ENCODE measurements around the gene JARID2.

JARID2 gene

DNA sequence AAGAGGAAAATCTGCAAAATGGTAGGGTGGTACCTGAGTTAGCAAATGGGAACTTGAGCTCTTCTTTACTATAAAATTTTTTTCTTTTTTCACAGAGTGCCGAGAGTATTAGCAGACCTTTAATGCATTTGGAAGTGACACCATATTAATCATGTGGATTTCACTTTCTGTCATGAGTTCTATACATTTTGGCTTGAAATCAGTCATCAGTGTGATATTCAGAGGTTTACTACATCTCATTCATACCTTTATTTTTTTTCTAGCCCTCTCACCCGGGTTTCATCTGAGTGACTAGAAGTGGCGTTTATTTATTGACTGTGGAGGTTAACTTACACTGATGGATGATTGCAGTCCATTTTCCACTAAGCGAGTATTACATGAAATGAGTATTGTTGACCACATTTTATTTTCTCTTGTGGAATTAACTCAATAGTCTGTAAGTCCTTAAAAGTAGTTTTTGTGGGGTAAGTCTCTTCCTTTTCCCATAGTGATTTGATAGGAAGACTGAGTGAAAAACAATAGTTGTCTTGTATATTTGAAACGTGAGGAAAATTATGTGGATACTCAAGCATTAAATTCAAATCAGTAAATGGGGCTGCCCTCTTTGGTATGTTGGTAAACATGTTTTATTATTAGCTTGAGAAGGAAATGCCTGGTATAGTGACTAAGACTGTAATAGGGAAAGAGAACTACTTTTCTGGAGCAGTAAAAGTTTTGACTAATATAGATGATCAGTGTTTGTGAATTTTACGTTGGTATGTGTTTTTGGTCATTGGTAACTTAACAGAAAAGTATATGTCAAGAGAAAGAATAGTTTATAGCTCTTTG, 55.5 kb downstream of the JARID2 start:
- Histone ChIP-seq H3K4me2 (ENCODE audit: low read length, poor library complexity, severe bottlenecking) (no peak overlapping the region), H2AFZ (ENCODE audit: low read depth, low read length) (no peak overlapping the region), H3K14ac (ENCODE audit: low read length in 2 of 2) (no peak overlapping the region), H2BK120ac (ENCODE audit: low read depth, low read length) (no peak overlapping the region), H3K9me3 (ENCODE audit: control insufficient read depth, low read length) (no peaks in the 10 kb centered on the region), H2AK5ac (ENCODE audit: low read length, severe bottlenecking) (no peak overlapping the region), H2BK15ac (ENCODE audit: low read depth, poor library complexity, severe bottlenecking) (no peak overlapping the region), H3K18ac (ENCODE audit: low read depth in 1 of 2, low read length in 2 of 2) (no peak overlapping the region), H3K27ac (ENCODE audit: low read length, poor library complexity, severe bottlenecking) (no peak overlapping the region), H4K91ac (ENCODE audit: low read length) (no peak overlapping the region), H3K23ac (ENCODE audit: low read length in 2 of 2) (no peak overlapping the region), H3K36me3 (ENCODE audit: control insufficient read depth in 1 of 2, insufficient read depth in 2 of 2, low read depth in 1 of 2, low read length in 2 of 2) (no peaks in the 10 kb centered on the region), H3K79me1 (replicated peaks; ENCODE audit: low read length, poor library complexity, severe bottlenecking) (peaks cover 39% of the 10 kb centered on the region), H3K9ac (ENCODE audit: low read length) (no peak overlapping the region), H3K27me3 (ENCODE audit: control insufficient read depth in 1 of 2, insufficient read depth in 1 of 2, low read length in 2 of 2) (no peaks in the 10 kb centered on the region), H4K8ac (ENCODE audit: low read length) (no peak overlapping the region), H2BK12ac (ENCODE audit: low read length in 2 of 2) (no peak overlapping the region), H3K4me1 (ENCODE audit: control insufficient read depth, insufficient read depth, low read depth, low read length) (peaks cover 6% of the 10 kb centered on the region), H3K4me3 (ENCODE audit: insufficient read depth in 1 of 2, low read depth in 1 of 2, low read length in 2 of 2) (no peak overlapping the region), H2BK5ac (ENCODE audit: low read depth, low read length, poor library complexity, severe bottlenecking) (no peak overlapping the region), H3K4ac (ENCODE audit: low read depth in 1 of 2, low read length in 2 of 2) (no peak overlapping the region)
- WGBS = 79% methylated on average over 5 of the region's 6 CpGs
- DNase-seq = no peak

DNA sequence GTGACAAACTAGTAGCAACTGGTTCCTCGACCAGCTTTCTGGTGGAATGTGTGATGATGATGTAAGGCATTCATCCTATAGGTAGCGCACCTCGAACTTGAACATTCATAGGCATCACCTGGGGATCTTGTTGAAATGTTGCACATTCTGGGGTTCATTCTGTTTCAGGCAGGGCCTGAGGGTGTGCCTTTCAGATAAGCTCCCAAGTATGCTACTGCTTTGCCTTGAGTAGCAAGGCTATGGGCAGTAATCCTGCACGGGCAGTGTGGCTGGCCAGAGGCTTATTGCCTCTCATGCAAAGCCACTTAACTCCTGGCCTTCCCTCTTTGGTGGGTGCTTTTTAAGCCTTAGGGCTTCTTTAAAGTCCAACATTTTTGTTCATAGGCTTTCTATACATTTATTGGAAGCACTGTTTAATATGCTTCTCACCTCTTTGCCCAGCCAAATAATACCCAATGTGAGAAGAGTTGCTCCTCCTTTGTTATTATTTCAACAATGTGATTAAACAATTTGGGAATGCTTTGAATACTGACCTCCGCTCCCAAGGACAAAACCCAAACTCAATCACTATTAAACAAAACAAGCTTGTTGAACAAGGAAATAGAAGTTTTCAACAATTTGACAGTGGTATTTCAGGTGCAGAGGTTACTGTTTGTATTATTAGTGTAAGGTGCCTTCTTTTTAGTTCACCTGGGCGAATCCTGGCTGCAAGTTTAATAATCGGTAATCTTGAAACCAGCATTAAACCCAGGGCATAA, 57.5 kb downstream of the JARID2 start:
- peaks cover 6% of the 10 kb centered on the region for H3K4me1 ChIP-seq (ENCODE audit: control insufficient read depth, insufficient read depth, low read depth, low read length)
- DNase-seq = no peak

DNA sequence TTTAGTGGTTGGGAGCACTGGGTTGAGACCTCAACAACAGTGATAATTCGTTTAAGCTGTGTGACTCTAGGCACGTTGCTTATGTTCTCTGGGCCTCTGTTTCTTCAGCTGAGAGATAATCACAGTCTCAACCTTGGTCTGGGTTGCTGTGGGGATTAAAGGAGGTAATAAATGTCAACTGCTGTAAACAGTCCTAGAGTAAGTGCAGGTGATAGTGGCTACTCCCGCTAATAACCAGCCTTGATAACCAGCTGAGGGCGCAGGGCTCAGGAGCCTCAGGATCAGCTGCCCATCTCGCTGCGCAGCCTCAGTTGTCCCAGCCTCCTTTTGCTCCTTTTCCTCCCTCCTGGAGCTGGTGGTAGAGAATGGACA, 58.0 kb downstream of the JARID2 start:
- H3K9me3 ChIP-seq (ENCODE audit: control insufficient read depth, low read length) = no peaks in the 10 kb centered on the region
- H2BK15ac ChIP-seq (ENCODE audit: low read depth, poor library complexity, severe bottlenecking) = no peak overlapping the region
- H2BK5ac ChIP-seq (ENCODE audit: low read depth, low read length, poor library complexity, severe bottlenecking) = no peak overlapping the region
- no peak overlapping the region for H3K18ac ChIP-seq (ENCODE audit: low read depth in 1 of 2, low read length in 2 of 2)
- H3K79me1 ChIP-seq (replicated peaks; ENCODE audit: low read length, poor library complexity, severe bottlenecking) = peaks cover 27% of the 10 kb centered on the region
- H4K91ac ChIP-seq (ENCODE audit: low read length) = no peak overlapping the region
- H3K36me3 ChIP-seq (ENCODE audit: control insufficient read depth in 1 of 2, insufficient read depth in 2 of 2, low read depth in 1 of 2, low read length in 2 of 2) = no peaks in the 10 kb centered on the region
- 30% methylated on average over 3 of the region's 6 CpGs for WGBS
- no peak overlapping the region for H3K4me3 ChIP-seq (ENCODE audit: insufficient read depth in 1 of 2, low read depth in 1 of 2, low read length in 2 of 2)
- H3K4me1 ChIP-seq (ENCODE audit: control insufficient read depth, insufficient read depth, low read depth, low read length) = peaks cover 6% of the 10 kb centered on the region
- DNase-seq = no peak
- no peak overlapping the region for H2AFZ ChIP-seq (ENCODE audit: low read depth, low read length)
- H3K27ac ChIP-seq (ENCODE audit: low read length, poor library complexity, severe bottlenecking) = no peak overlapping the region
- H3K9ac ChIP-seq (ENCODE audit: low read length) = no peak overlapping the region
- no peak overlapping the region for H2BK12ac ChIP-seq (ENCODE audit: low read length in 2 of 2)
- H3K4ac ChIP-seq (ENCODE audit: low read depth in 1 of 2, low read length in 2 of 2) = no peak overlapping the region
- H3K23ac ChIP-seq (ENCODE audit: low read length in 2 of 2) = no peak overlapping the region
- H3K27me3 ChIP-seq (ENCODE audit: control insufficient read depth in 1 of 2, insufficient read depth in 1 of 2, low read length in 2 of 2) = no peaks in the 10 kb centered on the region
- H3K4me2 ChIP-seq (ENCODE audit: low read length, poor library complexity, severe bottlenecking) = no peak overlapping the region
- no peak overlapping the region for H2BK120ac ChIP-seq (ENCODE audit: low read depth, low read length)
- H4K8ac ChIP-seq (ENCODE audit: low read length) = no peak overlapping the region
- no peak overlapping the region for H2AK5ac ChIP-seq (ENCODE audit: low read length, severe bottlenecking)
- no peak overlapping the region for H3K14ac ChIP-seq (ENCODE audit: low read length in 2 of 2)

More for the DNA sequence above, 57.5 kb downstream of the JARID2 start:
- Histone ChIP-seq H3K18ac (ENCODE audit: low read depth in 1 of 2, low read length in 2 of 2) (no peak overlapping the region), H3K27me3 (ENCODE audit: control insufficient read depth in 1 of 2, insufficient read depth in 1 of 2, low read length in 2 of 2) (no peaks in the 10 kb centered on the region), H2BK120ac (ENCODE audit: low read depth, low read length) (no peak overlapping the region), H2AK5ac (ENCODE audit: low read length, severe bottlenecking) (no peak overlapping the region), H2AFZ (ENCODE audit: low read depth, low read length) (no peak overlapping the region), H3K4me3 (ENCODE audit: insufficient read depth in 1 of 2, low read depth in 1 of 2, low read length in 2 of 2) (no peak overlapping the region), H3K36me3 (ENCODE audit: control insufficient read depth in 1 of 2, insufficient read depth in 2 of 2, low read depth in 1 of 2, low read length in 2 of 2) (no peaks in the 10 kb centered on the region), H2BK12ac (ENCODE audit: low read length in 2 of 2) (no peak overlapping the region), H3K23ac (ENCODE audit: low read length in 2 of 2) (no peak overlapping the region), H2BK5ac (ENCODE audit: low read depth, low read length, poor library complexity, severe bottlenecking) (no peak overlapping the region), H3K4ac (ENCODE audit: low read depth in 1 of 2, low read length in 2 of 2) (no peak overlapping the region), H3K9me3 (ENCODE audit: control insufficient read depth, low read length) (no peaks in the 10 kb centered on the region), H3K4me2 (ENCODE audit: low read length, poor library complexity, severe bottlenecking) (no peak overlapping the region), H4K91ac (ENCODE audit: low read length) (no peak overlapping the region), H3K79me1 (replicated peaks; ENCODE audit: low read length, poor library complexity, severe bottlenecking) (peaks cover 28% of the 10 kb centered on the region), H3K9ac (ENCODE audit: low read length) (no peak overlapping the region), H4K8ac (ENCODE audit: low read length) (no peak overlapping the region), H2BK15ac (ENCODE audit: low read depth, poor library complexity, severe bottlenecking) (no peak overlapping the region), H3K14ac (ENCODE audit: low read length in 2 of 2) (no peak overlapping the region), H3K27ac (ENCODE audit: low read length, poor library complexity, severe bottlenecking) (no peak overlapping the region)
- 81% methylated on average over 6 of the region's 7 CpGs for WGBS

DNA sequence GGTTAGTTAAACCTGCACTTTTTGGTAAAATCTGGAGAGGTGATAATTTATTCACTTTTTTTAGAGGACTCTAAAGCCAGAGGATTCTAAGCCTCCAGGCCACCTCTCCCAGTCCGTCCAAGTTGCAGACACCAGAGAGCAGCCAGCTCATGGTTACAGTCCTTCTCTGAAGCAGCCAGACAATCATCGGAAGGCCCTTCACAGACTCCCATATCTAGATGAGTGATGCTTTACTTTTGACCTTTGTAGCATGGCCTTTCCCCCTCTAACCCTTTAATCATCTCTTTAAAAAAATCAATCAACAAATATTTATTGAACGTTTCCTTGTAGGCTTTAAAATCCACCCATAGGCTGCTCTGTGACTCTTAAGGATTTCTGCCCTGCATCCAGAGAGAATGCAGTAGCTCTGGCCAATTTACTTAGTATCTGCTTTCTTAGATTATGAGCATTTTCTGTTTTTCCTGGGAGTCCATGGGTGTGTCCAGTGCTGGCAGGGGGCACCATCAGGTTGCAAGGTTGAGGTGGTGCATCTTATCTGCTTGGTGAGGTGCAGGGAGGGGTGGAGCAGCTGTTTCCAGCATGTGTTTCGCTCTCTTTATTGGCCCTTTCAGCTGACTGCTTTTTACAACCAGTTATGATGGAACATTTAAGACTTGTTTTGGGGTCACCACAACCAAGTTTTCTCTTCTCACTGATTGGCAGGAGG, 58.6 kb downstream of the JARID2 start:
- H2BK5ac ChIP-seq (ENCODE audit: low read depth, low read length, poor library complexity, severe bottlenecking) = no peak overlapping the region
- no peak overlapping the region for H3K27ac ChIP-seq (ENCODE audit: low read length, poor library complexity, severe bottlenecking)
- no peak overlapping the region for H3K4me2 ChIP-seq (ENCODE audit: low read length, poor library complexity, severe bottlenecking)
- no peak overlapping the region for H3K4me3 ChIP-seq (ENCODE audit: insufficient read depth in 1 of 2, low read depth in 1 of 2, low read length in 2 of 2)
- no peak overlapping the region for H3K18ac ChIP-seq (ENCODE audit: low read depth in 1 of 2, low read length in 2 of 2)
- peak overlapping the region; percentile 56 for H2AK5ac ChIP-seq (ENCODE audit: low read length, severe bottlenecking)
- H3K9me3 ChIP-seq (ENCODE audit: control insufficient read depth, low read length) = no peaks in the 10 kb centered on the region
- peaks cover 24% of the 10 kb centered on the region for H3K79me1 ChIP-seq (replicated peaks; ENCODE audit: low read length, poor library complexity, severe bottlenecking)
- WGBS = 16% methylated on average over 3 of the region's 4 CpGs
- H4K91ac ChIP-seq (ENCODE audit: low read length) = no peak overlapping the region
- H2BK12ac ChIP-seq (ENCODE audit: low read length in 2 of 2) = no peak overlapping the region
- peak overlapping the region; percentile 47 for H4K8ac ChIP-seq (ENCODE audit: low read length)
- H3K9ac ChIP-seq (ENCODE audit: low read length) = no peak overlapping the region
- no peaks in the 10 kb centered on the region for H3K36me3 ChIP-seq (ENCODE audit: control insufficient read depth in 1 of 2, insufficient read depth in 2 of 2, low read depth in 1 of 2, low read length in 2 of 2)
- DNase-seq = no peak
- no peaks in the 10 kb centered on the region for H3K27me3 ChIP-seq (ENCODE audit: control insufficient read depth in 1 of 2, insufficient read depth in 1 of 2, low read length in 2 of 2)
- peak overlapping the region in 1 of 2 experiments; percentile 75 for H3K4ac ChIP-seq (ENCODE audit: low read depth in 1 of 2, low read length in 2 of 2)
- H2BK120ac ChIP-seq (ENCODE audit: low read depth, low read length) = no peak overlapping the region
- H3K14ac ChIP-seq (ENCODE audit: low read length in 2 of 2) = no peak overlapping the region
- peaks cover 5% of the 10 kb centered on the region for H3K4me1 ChIP-seq (ENCODE audit: control insufficient read depth, insufficient read depth, low read depth, low read length)
- H2AFZ ChIP-seq (ENCODE audit: low read depth, low read length) = no peak overlapping the region
- H2BK15ac ChIP-seq (ENCODE audit: low read depth, poor library complexity, severe bottlenecking) = no peak overlapping the region
- no peak overlapping the region for H3K23ac ChIP-seq (ENCODE audit: low read length in 2 of 2)

Data from mesenchymal stem cell (in vitro differentiated cells and primary cell).